COLO668 (cell line): ENCODE results near the gene RPS6KA2.

Experiments used
- DNase-seq: peaks from one replicate; lab custom pipeline; 2025; ENCODE audit not compliant: unreplicated experiment; lab: John Stamatoyannopoulos, UW

RPS6KA2 gene

GRCh38 chr6:166578536-166579236, 48.4 kb downstream of the RPS6KA2 start:
- DNase-seq: no peak

DNA sequence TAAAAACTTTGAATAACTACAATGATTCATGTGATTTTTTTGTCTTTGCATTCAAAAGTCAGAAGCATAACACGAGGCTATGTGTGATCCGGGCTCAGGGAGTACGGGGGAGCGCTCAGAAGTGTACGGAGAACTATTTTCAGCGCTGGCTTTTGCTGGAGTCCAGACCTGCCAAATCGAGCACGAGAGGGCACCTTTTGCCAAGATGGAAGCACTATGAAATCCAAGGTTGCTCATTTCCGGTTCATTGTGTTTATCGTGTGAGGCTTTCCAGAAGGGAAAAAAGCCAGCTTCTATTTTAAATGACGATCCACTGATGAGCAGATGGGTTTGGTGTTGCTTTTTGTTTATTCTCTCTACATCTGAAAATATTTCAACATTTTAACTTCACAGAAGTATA, 51.8 kb downstream of the RPS6KA2 start:
- DNase-seq: no peak

GRCh38 chr6:166573511-166574216, 53.4 kb downstream of the RPS6KA2 start:
- DNase-seq: no peak

GRCh38 chr6:166572370-166573261, 54.4 kb downstream of the RPS6KA2 start:
- DNase-seq: no peak

DNA sequence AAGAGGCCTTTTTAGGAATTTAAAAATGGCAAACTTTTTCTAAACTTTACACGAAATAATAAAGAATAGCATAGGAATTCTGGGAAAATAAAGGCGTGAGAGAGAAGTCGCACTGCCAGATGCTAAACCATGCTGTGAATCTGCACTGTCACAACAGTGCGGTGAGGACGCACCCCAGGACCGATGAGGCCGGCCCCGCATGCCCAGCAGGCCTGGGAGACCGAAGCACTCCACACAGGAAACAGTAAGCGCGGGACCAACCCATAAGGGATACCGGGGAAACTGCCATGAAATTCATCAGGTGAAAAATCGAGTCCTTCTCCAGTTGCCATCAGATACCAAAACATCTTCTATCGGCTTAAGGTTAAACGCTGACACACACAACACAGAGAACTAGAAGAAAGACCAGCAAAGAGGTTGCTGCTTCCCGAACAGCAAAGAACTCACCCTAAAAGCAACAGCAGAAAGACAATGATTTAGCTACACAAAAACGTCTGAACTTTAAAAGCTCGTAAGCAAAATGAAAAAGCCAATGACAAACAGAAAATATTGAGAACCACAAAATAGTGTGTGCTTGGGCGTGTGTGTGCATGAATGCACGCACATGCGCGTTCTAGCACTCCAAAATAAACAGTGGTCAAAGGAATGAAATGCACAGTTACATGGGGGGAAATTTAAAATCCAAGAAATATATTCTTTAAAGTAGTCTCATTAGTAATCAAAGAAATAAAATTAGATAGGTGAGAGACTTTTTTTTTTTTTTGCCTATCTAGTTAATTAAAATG, 55.9 kb downstream of the RPS6KA2 start:
- DNase-seq: no peak

- no peak for DNase-seq
Measured at GRCh38 chr6:166569206-166569605, 57.8 kb downstream of the RPS6KA2 start.

DNA sequence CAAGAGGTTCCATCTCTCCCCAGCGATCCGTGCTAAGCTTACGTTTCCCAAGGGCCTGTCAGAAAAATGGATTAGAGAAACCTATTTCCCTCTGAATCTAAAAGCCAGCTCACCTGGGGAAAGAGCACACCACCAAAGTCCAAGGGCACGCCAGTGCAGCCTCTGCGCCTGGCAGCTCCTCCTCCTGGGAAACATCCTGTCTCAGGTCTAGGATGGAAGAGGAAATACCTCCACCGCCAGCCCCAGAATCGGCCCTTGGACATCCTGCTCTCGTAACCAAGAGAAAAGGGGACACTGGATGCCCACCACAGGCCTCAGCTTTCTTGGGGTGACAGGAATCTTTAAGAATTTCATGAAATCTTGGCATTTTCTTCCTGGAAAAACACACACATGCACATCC, 59.2 kb downstream of the RPS6KA2 start:
- DNase-seq: no peak

DNA sequence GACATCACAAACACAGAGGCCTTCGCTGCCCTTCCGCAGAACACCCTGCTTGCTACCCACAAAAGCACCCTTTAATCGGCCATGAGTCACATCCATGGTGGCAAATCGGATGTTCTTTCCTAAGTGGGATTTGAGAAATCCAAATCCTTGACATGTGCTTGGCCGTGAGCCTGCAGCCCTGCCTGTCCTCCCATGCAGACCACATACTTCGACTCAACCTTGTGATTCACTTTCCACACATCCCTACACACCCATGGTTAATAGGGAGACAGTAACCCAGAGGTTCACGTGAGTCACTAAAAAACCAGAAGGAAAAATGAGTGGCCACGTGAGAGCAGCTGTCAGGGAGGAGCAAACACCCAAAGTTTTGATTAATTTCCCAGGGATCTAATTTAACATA, 59.9 kb downstream of the RPS6KA2 start:
- DNase-seq: no peak

DNA sequence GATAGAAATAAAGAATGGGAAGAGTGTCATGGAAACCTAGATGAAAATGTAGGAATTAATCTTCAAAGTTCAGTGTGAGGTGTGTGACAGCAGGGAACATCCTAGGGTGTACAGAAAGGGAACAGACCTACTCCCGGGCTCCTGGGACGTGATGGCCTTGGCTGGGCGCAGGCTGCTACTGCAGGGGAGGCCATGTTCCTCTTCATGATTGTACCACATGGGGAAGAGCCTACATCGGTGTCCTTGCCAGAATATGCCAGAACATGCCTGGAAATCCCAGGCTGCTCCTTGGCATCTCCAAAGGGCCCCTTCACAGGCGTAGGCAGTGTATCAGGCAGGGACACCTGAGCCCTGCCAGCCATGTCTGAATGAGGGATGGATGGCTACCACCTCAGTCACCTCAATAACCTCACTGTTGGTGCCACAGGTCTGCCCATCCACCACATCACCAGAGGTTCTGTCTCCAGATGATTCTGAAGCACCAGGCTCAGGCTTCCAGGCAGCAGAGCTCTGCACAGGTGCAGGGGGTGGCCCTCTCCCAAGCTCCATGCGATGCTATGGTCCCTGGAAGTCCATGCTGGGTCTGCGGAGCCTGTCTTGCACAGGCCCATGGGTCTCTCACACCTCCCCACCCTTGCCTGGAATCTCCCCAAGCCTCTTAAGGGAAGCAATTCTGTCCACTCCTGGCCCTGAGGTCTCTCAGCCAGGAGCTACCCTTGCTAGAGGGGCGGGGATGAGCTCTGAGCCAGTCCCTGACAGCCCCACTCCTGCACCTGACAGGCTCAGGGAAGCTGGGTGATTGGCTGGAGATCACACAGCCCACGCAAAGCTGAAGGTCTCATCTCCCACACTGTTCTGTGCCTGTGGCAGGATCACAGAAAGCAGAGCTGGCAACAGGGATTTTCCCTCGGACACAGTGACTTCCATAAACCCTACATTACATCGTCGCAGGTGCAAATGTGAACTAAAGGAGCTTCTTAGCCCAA, 60.7 kb downstream of the RPS6KA2 start:
- no peak for DNase-seq

DNA sequence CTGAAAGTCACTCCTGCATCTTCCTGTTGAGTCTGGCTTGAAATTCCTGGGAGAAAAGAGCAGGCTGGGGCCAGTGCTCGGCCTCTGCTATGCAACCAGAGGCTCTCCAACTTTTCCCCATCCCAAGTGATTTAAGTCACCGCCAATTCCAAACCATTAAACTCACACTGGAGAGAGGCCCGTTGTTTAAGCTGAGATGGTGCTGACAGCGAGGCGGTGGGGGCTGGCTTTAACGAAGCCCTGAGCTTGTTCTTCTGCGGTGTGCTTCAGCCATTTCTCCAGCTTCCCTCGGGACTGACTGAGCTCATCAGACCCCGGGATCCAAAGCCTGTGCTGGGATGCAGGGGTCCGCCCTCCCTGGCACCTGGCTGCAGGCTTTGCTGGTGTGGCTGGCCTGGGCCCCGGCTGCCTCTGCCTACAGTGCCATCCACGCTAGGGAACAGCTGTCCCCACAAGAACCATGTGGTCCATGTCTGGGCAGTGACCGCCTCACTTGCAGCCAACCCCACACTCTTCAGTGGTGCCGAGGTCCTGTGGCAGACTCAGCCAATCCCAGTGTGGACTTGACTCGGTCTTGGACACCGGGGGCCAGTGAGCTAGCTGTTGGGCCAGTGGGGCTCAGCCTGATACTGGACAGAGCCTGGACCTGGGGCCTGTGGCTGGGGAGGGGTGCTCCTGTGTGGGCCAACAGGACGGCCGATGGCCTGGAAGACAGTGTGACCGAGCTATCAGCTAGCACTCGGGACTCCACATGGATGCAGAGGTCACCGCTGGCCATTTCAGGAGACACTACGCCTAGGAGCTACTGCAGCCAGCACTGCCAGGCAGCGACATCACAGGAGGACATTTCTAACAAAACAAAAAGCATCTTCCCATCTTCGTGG, 61.7 kb downstream of the RPS6KA2 start:
- DNase-seq: no peak

GRCh38 chr6:166563805-166564204, 63.2 kb downstream of the RPS6KA2 start:
- DNase-seq: no peak

DNA sequence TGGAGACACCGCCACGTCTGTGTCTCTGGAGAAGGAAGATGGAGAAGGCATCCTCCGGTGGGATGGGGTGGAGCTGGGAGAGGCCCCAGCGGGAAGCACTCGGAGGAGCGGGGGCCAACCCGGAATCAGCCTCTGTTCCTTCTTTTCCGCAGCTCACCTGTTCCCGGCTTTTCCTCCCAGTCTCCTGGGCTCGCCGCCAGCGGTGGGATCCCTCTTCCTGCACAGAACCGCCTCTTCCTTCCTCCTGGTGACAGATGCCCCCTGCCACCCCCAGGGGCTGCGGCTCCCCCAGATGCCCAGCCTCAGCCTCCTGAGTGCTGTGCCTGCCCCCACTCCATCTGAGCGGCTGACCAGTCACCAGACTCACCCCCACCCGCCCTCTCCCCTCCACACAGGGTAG, 63.9 kb downstream of the RPS6KA2 start:
- no peak for DNase-seq

GRCh38 chr6:166562726-166563125, 64.3 kb downstream of the RPS6KA2 start:
- no peak for DNase-seq

- no peak for DNase-seq
Measured at GRCh38 chr6:166561771-166562359, 65.2 kb downstream of the RPS6KA2 start.

DNA sequence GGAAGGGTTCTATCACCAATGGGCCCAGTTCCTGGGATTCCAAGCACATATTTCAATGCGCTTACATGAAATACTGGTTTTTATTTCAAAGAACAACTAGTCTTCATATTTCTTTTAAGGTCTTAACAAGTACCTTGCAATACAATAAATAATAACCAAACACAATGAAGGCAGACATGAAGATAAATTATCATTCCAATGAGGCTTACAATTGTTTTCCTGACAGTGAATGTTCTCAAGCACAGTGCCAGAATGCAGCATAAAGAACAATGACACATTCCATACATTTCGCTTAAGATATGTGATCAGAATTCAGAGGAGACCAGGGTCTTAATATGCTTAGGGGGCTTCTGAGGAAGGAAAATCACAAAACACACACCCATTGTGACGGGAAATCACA, 66.8 kb downstream of the RPS6KA2 start:
- DNase-seq: no peak

DNA sequence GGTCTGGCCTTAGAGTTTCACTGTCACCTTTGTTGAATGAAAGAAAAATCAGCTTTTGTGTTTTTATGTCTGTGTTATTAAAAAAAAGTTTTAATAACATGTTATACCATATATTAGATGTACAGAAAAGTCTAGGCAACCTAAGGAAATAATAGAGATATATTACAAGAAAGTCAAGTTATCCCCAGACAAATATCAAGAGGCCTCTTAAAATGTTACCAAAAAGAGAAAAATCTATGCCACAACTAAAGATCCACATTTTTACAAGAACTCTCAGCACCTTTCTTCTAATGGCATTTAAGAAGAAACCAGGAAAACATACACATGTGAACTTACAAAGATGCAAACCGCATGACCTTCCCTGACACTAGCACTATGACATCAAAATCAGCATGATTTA, 67.4 kb downstream of the RPS6KA2 start:
- no peak for DNase-seq

DNA sequence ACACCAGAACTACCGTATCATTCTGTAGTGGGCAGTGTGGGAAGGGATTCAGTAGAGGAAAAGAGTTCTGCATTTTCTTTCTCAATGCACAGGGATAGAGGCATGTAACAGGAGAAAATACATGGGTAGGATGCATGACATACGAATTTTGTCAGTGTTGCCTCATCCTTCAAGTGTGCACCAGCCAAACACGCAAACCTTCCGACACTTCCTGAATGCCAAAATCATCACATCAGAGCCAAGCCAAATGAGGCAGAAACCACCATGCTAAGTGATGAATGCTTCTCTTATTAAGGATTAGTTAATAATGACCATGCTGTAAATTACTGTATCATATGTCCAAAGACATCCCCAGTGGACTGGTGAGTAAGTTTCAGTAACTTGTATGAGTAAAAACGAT, 67.8 kb downstream of the RPS6KA2 start:
- no peak for DNase-seq
